Panc1 (cell line): ENCODE measurements around the gene DEAF1. TPM values are rescaled to one million over a fixed set of nuclear protein-coding genes. Genes with fewer than 3 reads are reported as not detected.

Experiments used
- ATAC-seq: fragments of 200-7000 bp; cut with Tn5 transposase; 2 replicates; pipeline ENCODE4 v1.9.1; 2020; ENCODE audit warnings: mild to moderate bottlenecking, moderate library complexity
- BruUV-seq: library from RNA; stranded (reverse); fragments of 400-500 nt; replicated peaks from 2 replicates; lab custom pipeline; 2021; lab: Mats Ljungman, UMichigan
- CTCF ChIA-PET: fragments of 300-600 bp; sonication (Branson Sonifier 250); formaldehyde crosslinking; loops from one replicate; lab custom pipeline; 2022; ENCODE audit warnings: antibody characterized with exemption; lab: Charles Lee
- POLR2A ChIA-PET: fragments of 300-600 bp; sonication (Branson Sonifier 250); formaldehyde crosslinking; loops from one replicate; lab custom pipeline; 2022; ENCODE audit warnings: antibody characterized with exemption; lab: Charles Lee
- DNase-seq: peaks from one replicate; pipeline ENCODE4 v3.0.0-alpha.2; 2010; ENCODE audit warnings: low read depth, low spot score
- H3K27ac ChIP-seq: 2 replicates; pipeline ENCODE4 v1.5.1; 2011; ENCODE audit warnings: mild to moderate bottlenecking, low read length, inconsistent platforms
- H3K27me3 ChIP-seq: fragments of 200-500 bp; sonication (Bioruptor generic); 2 replicates; pipeline ENCODE4 v1.6.0; 2014; ENCODE audit warnings: low read length, inconsistent platforms; ENCODE audit not compliant: control insufficient read depth, insufficient read depth
- H3K36me3 ChIP-seq: fragments of 200-500 bp; sonication (Bioruptor generic); 2 replicates; pipeline ENCODE4 v1.5.1; 2014; ENCODE audit warnings: inconsistent platforms, mild to moderate bottlenecking, low read length, moderate library complexity; ENCODE audit not compliant: control insufficient read depth, insufficient read depth
- H3K4me1 ChIP-seq: 2 replicates; pipeline ENCODE4 v1.5.1; 2011; ENCODE audit warnings: inconsistent platforms, mild to moderate bottlenecking, low read length, moderate library complexity; ENCODE audit not compliant: control insufficient read depth, insufficient read depth
- H3K4me3 ChIP-seq, 2 experiments: 2 replicates each; pipeline ENCODE4 v1.5.1; 2011 to 2012; ENCODE audit warnings: low read depth in 2 of 2, low read length in 2 of 2, mild to moderate bottlenecking in 2 of 2, inconsistent platforms in 1 of 2, moderate library complexity in 1 of 2
- H3K9me3 ChIP-seq: fragments of 200-500 bp; sonication (Bioruptor generic); 2 replicates; pipeline ENCODE4 v1.5.1; 2014; ENCODE audit warnings: low read depth, mild to moderate bottlenecking, inconsistent platforms, low read length, moderate library complexity; ENCODE audit not compliant: control insufficient read depth, insufficient read depth
- POLR2AphosphoS5 ChIP-seq: IDR thresholded peaks from 2 replicates; pipeline ENCODE4 v1.6.1; 2012; ENCODE audit warnings: mild to moderate bottlenecking, low read depth, low read length, moderate library complexity
- REST ChIP-seq, 2 experiments: IDR thresholded peaks; 2 replicates each; pipeline ENCODE4 v1.6.1; 2011 to 2012; ENCODE audit warnings: low read depth in 2 of 2, control low read depth in 1 of 2, low read length in 1 of 2, mild to moderate bottlenecking in 1 of 2, moderate library complexity in 1 of 2; ENCODE audit not compliant: insufficient read depth in 1 of 2
- SIN3A ChIP-seq: IDR thresholded peaks from 2 replicates; pipeline ENCODE4 v1.6.1; 2012; ENCODE audit warnings: low read depth, mild to moderate bottlenecking, low read length, moderate library complexity, borderline replicate concordance; ENCODE audit not compliant: insufficient read depth
- TCF7L2 ChIP-seq: IDR thresholded peaks from 2 replicates; pipeline ENCODE4 v1.6.1; 2011; ENCODE audit warnings: mild to moderate bottlenecking, low read depth, low read length, inconsistent platforms
- in situ Hi-C: cut with HindIII; loops from 2 replicates; pipeline ENCODE4 v1.10.0; 2016; ENCODE audit warnings: low sequenced_read_pairs, low pct_unique_long_range_greater_than_20kb
- intact Hi-C: fragments of 100-400 bp; cut with micrococcal nuclease; formaldehyde crosslinking; loops from one replicate; pipeline ENCODE4 v1.10.0; 2022; ENCODE audit not compliant: unreplicated experiment
- total RNA-seq: library from RNA; stranded (reverse); gene quantifications from one replicate; pipeline ENCODE4 v1.2.1, GENCODE V29; 2021; ENCODE audit not compliant: unreplicated experiment
- TF ChIP-seq, protein P1 (sequence below): fragments of 450-650 bp; IDR thresholded peaks from 2 replicates; pipeline ENCODE4 v1.5.1; 2017; ENCODE audit warnings: mild to moderate bottlenecking

DEAF1 gene
- total RNA-seq, 1 experiment from 2014 or later: 105 TPM

DNA sequence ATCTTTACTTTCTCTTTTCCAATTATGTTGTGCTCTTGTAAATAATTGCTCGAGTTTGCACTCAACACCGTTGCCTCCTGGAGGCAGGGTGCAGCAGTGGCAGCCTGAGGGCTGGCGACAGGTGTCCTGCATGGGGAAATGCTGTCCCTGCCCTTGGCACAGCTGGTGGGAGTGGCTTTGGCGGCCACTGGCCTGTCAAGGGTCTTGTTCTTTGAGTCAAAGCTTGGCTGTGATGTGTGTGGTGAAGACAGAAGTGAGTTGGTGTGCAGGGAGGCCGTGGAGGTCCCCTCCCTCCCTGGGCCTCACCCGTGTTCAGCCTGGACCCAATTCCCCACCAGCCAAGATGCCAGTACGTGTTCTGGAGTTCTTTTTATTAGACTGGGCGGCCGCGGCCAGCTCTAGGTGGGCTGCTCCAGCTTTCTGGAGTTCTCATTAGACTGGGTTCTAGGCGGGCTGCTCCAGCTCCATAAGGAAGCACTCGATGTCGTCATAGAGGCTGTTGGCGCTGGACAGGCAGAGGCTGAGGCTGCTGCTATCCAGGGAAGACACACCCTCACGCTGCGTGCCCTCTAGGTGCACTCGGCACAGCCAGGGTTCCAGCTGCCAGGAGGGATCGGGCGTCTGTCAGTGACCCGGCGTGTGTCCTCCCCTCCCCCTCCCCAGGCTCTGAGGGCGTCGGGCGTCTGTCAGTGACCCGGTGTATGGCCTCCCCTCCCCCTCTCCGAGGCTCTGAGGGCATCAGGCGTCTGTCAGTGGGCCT, 82.6 kb downstream of the DEAF1 start:
- intact Hi-C loops (no loop called here), in situ Hi-C loops (no loop called here)
- peaks cover 40% of the 10 kb centered on the region for H3K4me1 ChIP-seq
- no peaks in the 10 kb centered on the region for H3K9me3 ChIP-seq
- BruUV-seq: no TSS peak
- TF ChIP-seq POLR2AphosphoS5: no peak
- TF ChIP-seq SIN3A: 0 out of 2 replicates have a peak, but pooled peaks have one; percentile 52
- no peaks in the 10 kb centered on the region for H3K27me3 ChIP-seq
- ChIA-PET POLR2A (interaction anchor here (0.5 kb wide), 1 partner anchor 99 kb away, joined by 8 read pairs; no protein-coding TSS in a partner anchor), CTCF (interaction anchor here (0.8 kb wide), 1 partner anchor 56 kb away, joined by 3 read pairs; no protein-coding TSS in a partner anchor)
- H3K27ac ChIP-seq: peak overlapping the region; percentile 23; the same call in 1 of the 2 replicates
- ATAC-seq (peak; percentile 11), DNase-seq (no peak)
- H3K36me3 ChIP-seq: peaks cover 25% of the 10 kb centered on the region
- no peak overlapping the region for H3K4me3 ChIP-seq

DNA sequence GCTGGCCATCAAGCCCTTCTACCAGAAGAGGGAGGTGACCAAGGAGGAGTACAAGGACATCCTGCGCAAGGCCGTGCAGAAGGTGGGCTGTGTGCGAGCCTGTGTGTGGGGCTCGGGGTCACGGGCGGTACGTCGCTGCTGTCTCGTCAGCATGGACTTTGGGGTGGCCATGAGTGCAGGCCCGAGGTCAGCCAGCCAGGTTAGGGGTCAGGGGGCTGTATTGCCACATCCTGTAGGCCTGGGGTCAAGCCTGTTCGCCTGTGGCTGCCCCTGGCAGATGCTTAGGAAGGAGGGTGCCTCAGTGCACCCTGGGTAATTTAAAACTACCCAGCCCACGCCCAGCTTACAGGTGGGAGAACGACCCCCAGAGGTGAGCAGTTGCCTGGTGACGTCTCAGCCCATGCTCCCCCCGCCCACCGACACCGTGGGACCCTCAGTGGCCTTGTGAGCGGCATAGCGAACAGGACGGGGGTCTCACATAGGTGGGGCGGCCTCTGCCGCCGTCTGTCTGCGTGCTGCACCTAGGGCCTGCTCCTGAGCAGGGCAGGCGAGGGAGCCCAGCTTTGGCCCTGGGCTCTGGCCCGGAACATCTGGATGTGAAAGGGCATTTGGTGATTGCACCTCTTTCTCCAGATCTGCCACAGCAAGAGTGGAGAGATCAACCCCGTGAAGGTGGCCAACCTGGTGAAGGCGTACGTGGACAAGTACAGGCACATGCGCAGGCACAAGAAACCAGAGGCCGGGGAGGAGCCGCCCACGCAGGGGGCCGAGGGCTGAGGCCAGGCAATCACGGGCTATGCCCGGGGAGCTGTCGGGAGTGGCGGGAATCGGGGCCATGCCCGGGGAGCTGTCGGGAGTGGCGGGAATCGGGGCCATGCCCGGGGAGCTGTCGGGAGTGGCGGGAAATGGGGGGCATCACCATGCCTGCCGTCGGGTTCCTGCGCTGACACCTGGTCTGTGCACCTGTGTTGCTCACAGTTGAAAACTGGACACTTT, 83.7 kb downstream of the DEAF1 start:
- Histone ChIP-seq H3K27me3 (no peaks in the 10 kb centered on the region), H3K36me3 (peaks cover 31% of the 10 kb centered on the region), H3K4me3 (no peak overlapping the region), H3K9me3 (no peaks in the 10 kb centered on the region), H3K4me1 (peaks cover 34% of the 10 kb centered on the region), H3K27ac (no peak overlapping the region)
- BruUV-seq: TSS peak; percentile 27
- ChIA-PET CTCF (no interaction called here), POLR2A (interaction anchor here (0.5 kb wide), 1 partner anchor 100 kb away, joined by 8 read pairs; no protein-coding TSS in a partner anchor)
- TF ChIP-seq, protein P1, sequence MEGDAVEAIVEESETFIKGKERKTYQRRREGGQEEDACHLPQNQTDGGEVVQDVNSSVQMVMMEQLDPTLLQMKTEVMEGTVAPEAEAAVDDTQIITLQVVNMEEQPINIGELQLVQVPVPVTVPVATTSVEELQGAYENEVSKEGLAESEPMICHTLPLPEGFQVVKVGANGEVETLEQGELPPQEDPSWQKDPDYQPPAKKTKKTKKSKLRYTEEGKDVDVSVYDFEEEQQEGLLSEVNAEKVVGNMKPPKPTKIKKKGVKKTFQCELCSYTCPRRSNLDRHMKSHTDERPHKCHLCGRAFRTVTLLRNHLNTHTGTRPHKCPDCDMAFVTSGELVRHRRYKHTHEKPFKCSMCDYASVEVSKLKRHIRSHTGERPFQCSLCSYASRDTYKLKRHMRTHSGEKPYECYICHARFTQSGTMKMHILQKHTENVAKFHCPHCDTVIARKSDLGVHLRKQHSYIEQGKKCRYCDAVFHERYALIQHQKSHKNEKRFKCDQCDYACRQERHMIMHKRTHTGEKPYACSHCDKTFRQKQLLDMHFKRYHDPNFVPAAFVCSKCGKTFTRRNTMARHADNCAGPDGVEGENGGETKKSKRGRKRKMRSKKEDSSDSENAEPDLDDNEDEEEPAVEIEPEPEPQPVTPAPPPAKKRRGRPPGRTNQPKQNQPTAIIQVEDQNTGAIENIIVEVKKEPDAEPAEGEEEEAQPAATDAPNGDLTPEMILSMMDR: no peak
- TF ChIP-seq TCF7L2 (no peak), POLR2AphosphoS5 (no peak; the same call in 1 of the 2 replicates), REST (IDR thresholded peaks at IDR 0.05; ENCODE audit: insufficient read depth in 1 of 2, low read depth in 2 of 2, low read length in 1 of 2) (no peak), SIN3A (no peak)
- intact Hi-C loops (no loop called here), in situ Hi-C loops (no loop called here)
- ATAC-seq (no peak), DNase-seq (no peak)
